ENCODE measurements around the gene DZIP1.
"Not testable (repeated sequence)": the region's sequence is repeated elsewhere in the genome, so short reads cannot be mapped to it uniquely, and the experiment has no call there.

DZIP1 gene, protein sequence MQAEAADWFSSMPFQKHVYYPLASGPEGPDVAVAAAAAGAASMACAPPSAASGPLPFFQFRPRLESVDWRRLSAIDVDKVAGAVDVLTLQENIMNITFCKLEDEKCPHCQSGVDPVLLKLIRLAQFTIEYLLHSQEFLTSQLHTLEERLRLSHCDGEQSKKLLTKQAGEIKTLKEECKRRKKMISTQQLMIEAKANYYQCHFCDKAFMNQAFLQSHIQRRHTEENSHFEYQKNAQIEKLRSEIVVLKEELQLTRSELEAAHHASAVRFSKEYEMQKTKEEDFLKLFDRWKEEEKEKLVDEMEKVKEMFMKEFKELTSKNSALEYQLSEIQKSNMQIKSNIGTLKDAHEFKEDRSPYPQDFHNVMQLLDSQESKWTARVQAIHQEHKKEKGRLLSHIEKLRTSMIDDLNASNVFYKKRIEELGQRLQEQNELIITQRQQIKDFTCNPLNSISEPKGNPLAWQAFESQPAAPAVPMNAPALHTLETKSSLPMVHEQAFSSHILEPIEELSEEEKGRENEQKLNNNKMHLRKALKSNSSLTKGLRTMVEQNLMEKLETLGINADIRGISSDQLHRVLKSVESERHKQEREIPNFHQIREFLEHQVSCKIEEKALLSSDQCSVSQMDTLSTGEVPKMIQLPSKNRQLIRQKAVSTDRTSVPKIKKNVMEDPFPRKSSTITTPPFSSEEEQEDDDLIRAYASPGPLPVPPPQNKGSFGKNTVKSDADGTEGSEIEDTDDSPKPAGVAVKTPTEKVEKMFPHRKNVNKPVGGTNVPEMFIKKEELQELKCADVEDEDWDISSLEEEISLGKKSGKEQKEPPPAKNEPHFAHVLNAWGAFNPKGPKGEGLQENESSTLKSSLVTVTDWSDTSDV

GRCh38 chr13:95644601-95645052 lies at the start of gene DZIP1:
Gene DZIP1, minus strand, starts transcription at chr13:95644706. Its CDS starts 2,677 bp downstream, at chr13:95642029.
- peak within 1 kb of the TSS; percentile 61 for H3K4me3 ChIP-seq (ENCODE audit: low read depth, low read length)
- TF ChIP-seq, protein P1, sequence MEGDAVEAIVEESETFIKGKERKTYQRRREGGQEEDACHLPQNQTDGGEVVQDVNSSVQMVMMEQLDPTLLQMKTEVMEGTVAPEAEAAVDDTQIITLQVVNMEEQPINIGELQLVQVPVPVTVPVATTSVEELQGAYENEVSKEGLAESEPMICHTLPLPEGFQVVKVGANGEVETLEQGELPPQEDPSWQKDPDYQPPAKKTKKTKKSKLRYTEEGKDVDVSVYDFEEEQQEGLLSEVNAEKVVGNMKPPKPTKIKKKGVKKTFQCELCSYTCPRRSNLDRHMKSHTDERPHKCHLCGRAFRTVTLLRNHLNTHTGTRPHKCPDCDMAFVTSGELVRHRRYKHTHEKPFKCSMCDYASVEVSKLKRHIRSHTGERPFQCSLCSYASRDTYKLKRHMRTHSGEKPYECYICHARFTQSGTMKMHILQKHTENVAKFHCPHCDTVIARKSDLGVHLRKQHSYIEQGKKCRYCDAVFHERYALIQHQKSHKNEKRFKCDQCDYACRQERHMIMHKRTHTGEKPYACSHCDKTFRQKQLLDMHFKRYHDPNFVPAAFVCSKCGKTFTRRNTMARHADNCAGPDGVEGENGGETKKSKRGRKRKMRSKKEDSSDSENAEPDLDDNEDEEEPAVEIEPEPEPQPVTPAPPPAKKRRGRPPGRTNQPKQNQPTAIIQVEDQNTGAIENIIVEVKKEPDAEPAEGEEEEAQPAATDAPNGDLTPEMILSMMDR (IDR thresholded peaks at IDR 0.05; ENCODE audit: insufficient read depth, low read depth, low read length, missing control alignments) = no peak
- DNase-seq (ENCODE audit: low read depth) = peak; percentile 74

GRCh38 chr13:95690986-95691385 lies 46.5 kb upstream of the DZIP1 start:
- DNase-seq (ENCODE audit: low read depth); H3K4me3 ChIP-seq (ENCODE audit: low read depth, low read length): not testable (repeated sequence)

DNA sequence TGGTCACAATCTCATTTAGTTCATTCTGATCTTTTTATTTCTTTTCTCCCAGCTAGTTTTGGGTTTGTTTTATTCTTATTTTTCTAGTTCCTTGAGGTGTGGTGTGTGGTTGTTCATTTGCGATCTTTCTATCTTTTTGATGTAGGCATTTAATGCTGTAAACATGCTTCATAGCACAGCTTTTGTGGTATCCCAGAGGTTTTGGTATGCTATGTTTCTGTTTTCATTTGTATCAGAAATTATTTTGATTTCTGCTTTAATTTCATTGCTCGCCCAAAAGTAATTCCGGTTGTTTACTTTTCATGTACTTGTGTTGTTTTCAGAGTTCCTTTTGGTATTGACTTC lies 45.0 kb upstream of the DZIP1 start:
- DNase-seq (ENCODE audit: low read depth) = no peak
- TF ChIP-seq, protein P1 (IDR thresholded peaks at IDR 0.05; ENCODE audit: insufficient read depth, low read depth, low read length, missing control alignments) = no peak
- no peak overlapping the region for H3K4me3 ChIP-seq (ENCODE audit: low read depth, low read length)

DNA sequence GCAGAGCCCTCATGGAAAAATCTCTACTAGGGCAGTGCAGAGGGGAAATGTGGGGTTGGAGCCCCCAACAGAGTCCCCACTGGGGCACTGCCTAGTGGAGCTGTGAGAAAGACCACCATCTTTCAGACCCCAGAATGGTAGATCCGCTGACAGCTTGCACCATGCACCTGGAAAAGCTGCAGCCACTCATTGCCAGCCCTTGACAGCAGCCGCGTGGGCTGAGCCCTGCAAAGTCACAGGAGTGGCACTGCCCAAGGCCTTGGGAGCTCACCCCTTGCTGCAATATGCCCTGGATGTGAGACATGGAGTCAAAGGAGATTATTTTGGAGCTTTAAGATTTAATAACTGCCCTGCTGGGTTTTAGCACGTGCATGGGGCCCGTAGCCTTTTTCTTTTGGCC lies 40.5 kb upstream of the DZIP1 start:
- DNase-seq (ENCODE audit: low read depth); H3K4me3 ChIP-seq (ENCODE audit: low read depth, low read length): not testable (repeated sequence)

DNA sequence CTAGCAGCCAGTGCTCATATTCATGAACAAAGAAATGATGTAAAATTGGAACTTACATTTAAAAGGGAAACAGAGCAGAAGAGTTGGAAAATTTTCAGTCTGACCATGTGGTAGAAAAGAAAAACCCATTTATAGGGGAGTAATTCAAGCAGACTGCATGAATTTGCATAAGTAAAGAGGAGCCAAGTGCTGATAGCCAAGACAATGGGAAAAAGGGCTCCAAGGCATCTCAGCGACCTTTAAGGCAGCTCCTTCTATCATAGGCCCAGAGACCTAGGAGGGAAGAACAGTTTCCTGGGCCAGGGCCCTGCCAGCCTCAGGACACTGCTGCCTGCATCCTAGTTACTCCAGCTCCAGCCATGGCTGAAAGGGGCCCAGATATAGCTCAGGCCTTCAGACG lies 39.9 kb upstream of the DZIP1 start:
- TF ChIP-seq, protein P1 (IDR thresholded peaks at IDR 0.05; ENCODE audit: insufficient read depth, low read depth, low read length, missing control alignments) = no peak
- no peak overlapping the region for H3K4me3 ChIP-seq (ENCODE audit: low read depth, low read length)
- DNase-seq (ENCODE audit: low read depth) = no peak

DNA sequence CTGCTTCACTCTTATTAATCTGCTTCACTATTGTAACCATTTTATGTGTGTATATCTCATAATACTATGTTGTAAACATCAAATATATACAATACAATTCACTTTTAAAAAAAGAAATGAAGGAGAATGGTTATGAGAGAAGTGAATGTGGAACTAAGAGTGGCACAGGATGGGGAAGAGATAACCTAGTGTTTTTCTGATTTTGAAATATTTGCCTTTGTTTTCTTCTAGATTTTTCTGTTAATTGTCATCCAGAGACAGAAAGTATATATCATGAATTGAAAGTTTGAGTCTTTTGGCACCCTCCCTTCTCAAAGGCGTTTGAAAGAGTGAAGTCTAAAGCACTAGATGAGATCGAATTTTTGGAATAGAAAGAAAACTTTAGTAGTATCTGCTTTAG lies 35.2 kb upstream of the DZIP1 start:
- no peak overlapping the region for H3K4me3 ChIP-seq (ENCODE audit: low read depth, low read length)
- TF ChIP-seq, protein P1 (IDR thresholded peaks at IDR 0.05; ENCODE audit: insufficient read depth, low read depth, low read length, missing control alignments) = no peak
- no peak for DNase-seq (ENCODE audit: low read depth)

DNA sequence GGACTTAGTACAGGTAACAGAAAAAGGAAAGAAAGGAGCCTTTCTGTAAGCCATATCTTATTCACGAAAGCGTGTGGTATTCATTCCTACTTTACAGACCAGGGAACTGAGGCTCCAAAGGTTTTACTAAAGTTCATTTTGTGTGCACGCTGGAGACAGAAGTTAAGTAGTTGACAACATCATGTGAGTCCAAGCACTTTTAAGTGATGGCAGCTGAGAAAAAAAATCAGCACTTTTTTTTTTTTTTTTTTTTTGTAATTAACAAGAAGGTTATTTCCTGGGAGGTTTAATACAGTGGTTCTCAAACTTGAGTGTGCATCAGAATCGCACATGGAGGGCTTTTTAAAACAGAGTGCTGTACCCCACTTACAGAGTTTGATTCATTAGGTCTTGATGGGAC lies 34.5 kb upstream of the DZIP1 start:
- TF ChIP-seq, protein P1 (IDR thresholded peaks at IDR 0.05; ENCODE audit: insufficient read depth, low read depth, low read length, missing control alignments) = no peak
- peak overlapping the region; percentile 81 for H3K4me3 ChIP-seq (ENCODE audit: low read depth, low read length)
- no peak for DNase-seq (ENCODE audit: low read depth)
